Renal pelvis (tissue), 4 donors: ENCODE data around the gene SEL1L. TPM values are rescaled to one million over a fixed set of nuclear protein-coding genes. Genes with fewer than 3 reads are reported as not detected.
"Not testable (repeated sequence)": the region's sequence is repeated elsewhere in the genome, so short reads cannot be mapped to it uniquely, and the experiment has no call there.

Source experiments
- DNase-seq: peaks from one replicate; pipeline ENCODE4 v3.0.0-alpha.2; 2013
- polyA plus RNA-seq, 3 donors: library from polyadenylated mRNA; unstranded; fragments of 120-200 nt; gene quantifications; one replicate each; pipeline ENCODE4 v1.2.1, GENCODE V29; 2013; ENCODE audit not compliant: insufficient read length in 3 of 3

Gene SEL1L
- polyA plus RNA-seq, 3 donors = 69.6 to 92.5 (median 71.9) TPM

DNA sequence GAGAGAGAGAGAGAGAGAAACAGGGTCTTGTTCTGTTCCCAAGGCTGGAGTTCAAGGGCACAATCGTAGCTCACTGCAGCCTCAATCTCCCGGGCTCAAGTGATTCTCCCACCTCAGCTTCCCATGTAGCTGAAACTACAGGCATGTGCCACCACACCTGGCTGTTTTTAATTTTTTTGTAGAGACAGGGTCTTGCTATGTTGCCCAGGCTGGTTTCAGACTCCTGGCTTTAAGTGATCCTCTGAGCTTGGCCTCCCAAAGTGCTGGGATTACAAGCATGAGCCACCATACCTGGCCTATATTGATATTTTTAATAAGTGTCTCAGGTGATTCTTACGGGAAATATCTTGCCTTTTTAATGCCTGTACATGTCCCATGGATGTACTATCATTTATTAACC is 82.7 kb downstream of the SEL1L start:
- no peak for DNase-seq

DNA sequence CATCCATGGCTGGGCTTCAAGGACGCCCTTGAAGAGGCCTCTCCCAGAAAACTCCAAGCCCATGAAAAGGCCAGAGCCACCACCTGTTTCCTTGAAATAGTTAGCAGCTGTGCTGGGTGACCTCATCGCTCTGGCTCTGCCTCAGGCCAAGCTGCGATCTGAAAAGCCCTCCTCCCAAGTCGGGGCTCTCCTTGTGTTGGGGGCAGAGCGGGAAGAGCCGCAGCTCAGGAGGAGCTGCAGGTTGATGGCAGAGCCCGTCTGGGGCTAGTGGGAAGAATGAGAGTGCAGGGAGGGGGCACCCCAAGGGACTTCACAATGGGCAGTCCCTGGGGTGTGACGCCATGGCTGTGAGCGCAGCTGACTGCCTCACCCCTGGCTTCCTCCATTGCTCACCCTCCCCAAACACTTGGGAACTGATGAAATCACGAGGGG is 83.5 kb downstream of the SEL1L start:
- DNase-seq = no peak

DNA sequence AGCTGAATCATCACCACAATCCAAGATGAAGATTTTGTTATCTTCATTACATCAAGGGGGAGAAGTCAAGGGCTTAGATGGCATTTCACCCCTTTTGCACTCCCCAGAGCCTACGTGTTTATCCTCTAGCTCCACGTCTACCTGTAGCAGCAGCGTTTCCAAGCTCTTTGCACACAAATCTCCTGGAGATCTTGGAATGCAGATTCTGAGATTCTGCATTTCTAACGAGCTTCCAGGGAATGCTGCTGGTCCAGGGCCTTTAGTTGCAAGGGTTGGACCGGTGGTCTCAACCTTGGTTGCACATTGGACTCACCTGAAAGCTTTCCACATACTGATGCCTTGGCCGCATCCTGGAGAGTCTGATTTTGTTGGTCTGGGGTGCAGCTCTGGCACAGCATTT is 84.1 kb downstream of the SEL1L start:
- no peak for DNase-seq

DNA sequence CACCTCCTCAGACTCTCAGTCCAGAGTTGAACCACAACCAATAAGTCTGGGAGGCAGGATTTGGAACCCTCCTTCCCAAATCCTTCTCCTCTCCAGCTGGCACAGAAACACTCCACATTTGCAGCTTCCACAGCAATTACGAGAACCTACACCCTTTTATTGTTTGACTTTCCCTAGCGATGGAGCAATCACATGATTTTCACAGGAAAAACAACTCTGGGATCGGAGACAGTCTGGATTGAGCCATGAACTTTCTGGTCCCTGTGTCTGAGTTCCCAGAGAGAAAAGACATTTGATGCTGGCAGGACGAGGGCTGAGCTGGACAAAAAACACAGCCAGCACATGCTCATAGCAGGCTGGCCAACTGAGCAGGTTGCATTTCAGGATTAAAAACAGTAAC is 84.5 kb downstream of the SEL1L start:
- DNase-seq = no peak

DNA sequence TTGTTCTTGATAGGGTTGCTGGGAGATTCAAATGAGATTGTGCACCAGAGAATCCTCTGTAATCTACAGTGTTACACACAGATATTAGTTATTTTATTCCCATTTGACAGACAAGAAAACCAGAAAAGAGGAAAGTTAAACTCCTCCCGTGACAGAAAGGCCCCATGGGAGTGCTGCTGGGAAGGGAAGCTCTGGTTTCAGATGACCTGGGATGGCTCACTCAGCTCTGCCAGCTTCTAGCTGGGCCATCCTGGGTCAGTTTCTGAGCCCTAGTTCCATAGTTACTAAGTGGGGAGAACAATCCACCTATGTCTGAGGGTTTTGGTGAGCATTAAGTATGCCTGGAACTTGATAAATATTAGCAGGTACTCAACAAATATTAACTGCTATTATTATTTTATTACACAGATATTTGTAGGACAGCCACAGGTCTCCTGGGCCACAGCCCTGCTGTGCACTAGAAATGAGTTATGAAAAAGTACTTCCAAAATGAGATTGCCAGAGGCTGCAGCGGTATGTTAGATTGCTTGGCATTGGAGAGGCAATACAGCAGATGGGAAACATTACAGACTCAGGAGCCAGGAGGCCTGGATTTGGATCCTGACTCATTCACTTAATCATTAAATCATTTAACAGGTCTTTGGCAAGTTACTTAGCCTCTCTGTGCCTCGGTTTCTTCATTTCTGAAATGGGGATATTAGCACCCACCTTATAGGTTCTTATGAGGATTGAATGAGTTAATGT is 86.5 kb downstream of the SEL1L start:
- no peak for DNase-seq

DNA sequence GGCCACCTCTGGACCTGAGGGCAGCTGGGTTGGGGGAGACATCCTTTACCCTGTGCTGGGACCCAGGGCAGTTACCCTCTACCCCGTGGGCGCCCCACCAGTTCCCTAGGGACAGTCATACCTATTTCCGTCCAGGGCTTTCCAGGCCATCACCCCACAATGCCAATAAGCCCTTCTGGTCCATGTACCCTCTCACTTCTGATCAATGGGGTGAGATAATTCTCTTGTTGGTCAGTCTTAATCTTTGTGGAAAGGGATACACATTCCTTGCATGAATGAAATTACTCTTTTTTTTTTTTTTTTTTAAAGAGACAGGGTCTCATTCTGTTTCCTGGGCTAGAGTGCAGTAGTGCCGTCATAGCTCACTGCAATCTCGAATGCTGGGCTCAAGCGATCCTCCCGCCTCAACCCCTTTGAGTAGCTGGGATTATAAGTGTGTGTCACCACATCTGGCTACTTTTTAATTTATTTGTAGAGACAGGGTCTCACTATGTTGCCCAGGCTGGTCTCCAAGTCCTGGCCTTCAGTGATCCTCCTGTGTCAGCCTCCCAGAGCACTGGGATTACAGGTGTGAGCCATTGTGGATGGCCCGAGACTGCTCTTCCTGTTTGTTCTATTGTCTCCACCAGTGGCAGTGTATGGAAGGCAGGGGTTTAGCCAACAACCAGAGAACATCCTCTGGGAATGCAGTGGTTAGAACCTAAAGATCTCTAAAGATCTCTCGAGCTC is 87.2 kb downstream of the SEL1L start:
- DNase-seq = no peak

DNA sequence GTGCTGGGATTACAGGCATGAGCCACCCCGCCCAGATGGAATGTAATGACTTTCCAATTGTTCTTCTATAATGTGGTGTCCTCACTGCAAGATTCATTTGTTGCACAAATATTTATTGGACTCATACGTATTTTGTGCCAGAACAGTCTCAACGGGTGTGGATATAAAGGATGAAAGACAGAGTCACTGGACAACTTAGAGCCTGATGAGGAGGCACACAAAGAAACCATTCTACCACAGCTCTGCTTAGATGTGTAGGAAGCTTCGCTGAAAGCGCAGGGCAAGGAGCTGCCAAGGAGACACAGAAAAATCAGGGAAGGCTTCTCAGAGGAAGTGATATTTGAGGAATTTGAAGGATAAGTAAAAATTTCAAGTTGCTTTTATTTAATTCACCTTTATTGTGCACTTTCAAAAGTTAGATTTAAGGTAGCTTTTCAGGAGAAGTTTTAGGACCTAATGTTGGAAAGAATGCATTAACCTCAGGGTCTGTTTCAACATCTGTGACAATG is 92.0 kb downstream of the SEL1L start:
- DNase-seq = no peak

DNA sequence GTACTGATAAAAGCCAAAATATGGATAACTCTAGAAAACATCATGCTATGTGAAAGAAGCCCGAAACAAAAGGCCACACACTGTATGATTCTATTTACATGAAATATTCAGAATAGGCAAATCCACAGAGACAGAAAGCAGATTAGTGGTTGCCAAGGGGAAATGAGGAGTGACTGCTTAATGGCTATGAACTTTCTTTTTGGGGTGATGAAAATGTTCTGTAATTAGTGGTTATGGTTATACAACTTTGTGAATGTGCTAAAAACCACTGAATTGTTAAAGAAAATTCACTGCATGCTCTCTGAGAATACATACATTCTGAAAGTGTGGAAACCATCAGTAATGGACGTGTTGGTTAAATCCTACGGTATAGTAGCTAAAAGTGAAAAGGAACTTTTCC is 93.6 kb downstream of the SEL1L start:
- no peak for DNase-seq

DNA sequence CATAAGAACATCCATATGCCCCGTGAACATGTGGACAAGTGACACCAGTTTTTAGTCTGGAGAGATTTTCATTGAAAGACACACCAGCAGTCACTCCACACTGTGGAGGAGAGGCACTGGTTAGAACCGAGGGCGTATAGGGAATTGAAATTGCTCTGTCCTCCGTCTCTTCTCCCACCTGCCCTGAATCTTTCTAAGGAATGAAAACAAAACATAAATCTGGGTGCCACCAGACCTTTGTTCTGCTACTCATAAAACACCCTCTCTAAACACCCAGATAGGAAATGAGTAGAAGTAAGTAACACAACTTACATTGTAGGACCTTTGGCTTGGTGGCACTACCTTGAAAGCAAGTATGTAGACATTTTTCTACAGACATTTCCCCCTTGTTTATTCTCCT is 96.4 kb downstream of the SEL1L start:
- no peak for DNase-seq

DNA sequence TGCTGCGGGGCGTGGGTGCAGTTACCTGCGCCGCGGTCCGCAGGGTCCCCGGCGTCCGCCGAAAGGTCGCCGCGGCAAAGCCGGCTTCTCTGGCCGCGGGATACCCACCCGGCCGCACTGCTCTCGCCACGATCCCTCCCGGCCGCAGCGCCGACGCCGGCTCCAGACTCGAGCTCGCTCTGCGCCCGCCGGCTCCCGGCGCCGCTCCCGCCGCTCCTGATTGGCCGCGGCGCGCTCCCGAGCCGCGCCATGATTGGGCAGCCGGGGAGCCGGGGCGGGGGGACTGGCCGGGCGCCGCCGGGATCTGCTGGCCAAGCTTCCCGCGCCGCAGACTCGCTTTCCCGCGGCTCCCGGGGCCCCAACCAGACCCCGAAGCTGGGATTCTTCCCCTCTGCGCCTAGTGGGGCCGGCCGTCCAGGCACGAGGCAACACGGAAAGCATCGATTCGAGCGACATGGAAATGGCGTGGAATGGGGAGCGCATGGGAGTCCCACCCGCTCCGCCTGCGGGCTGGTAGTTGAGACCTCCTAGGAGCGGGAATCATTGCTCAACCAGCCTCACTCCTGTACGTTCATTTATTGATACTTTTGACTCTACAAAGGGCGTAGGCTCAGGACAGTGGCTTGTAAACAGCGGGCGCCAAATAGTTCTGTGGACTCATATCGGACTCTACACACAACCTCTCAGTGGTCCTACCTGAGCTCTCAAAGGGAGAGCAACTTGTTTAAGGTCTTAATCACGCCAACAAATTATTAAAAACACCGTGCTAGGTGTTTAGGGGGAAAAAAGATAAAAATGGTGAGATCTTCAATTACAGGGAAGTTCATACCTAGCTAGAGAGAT is 97.1 kb downstream of the SEL1L start:
- DNase-seq = peak; percentile 85

DNA sequence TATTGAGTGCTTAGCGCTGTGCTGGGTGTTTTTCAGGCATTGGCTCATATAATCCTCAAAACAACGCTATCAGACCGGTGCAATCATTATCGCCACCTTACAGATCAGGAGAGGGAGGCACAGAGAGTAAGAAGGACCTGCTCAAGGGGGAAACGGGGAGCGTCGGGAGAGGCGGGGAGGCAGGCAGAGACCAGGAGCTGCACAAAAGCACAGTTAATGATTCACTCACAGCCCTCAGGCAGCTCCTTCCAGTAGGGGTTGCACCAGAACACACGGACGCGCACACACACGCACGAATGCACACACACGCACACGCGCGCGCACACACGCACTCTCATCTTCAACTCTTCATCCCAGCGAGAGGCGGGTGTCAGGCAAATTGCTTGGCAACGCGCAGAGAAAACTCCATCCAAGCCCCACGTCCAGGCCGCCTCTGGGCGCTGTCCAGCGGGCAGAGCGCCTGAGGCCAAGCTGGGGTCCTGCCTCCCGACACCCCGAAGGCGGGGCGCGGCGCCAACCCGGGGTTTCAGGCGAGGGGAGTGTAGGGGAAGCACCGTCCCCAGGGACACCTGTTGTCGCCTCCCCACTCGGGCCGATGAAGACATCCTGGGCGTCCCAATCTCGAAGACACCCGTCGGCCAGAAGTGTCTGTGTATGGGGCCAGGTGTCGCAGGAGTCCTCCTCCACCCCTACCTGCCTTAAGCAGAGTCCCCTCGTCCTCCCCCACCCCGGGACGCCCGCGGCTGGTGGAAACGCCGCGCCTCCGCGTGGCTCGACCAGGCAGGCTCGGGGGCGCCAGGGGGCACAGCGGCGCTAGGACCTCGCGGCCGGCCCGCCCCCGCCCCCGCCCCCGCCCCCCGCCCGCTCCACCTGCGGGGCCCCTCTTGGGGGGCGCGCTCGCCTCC is 98.0 kb downstream of the SEL1L start:
- peak; percentile 80 for DNase-seq

DNA sequence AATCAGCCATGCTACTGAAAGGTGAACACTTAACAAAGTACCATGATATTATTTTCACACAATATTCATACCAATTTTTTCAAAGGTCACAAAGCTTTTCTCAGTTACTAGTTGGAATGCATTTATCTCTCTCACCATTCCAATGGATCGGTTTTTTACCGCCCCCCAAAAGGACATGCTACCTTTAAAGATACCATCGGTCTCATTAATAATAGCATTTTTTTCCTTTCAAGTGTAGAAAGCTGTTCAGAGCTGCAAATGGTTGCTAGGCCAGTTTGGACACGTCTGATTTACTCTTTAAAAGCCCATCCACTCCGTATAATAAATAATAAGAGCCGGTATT is 98.6 kb downstream of the SEL1L start:
- no peak for DNase-seq

DNA sequence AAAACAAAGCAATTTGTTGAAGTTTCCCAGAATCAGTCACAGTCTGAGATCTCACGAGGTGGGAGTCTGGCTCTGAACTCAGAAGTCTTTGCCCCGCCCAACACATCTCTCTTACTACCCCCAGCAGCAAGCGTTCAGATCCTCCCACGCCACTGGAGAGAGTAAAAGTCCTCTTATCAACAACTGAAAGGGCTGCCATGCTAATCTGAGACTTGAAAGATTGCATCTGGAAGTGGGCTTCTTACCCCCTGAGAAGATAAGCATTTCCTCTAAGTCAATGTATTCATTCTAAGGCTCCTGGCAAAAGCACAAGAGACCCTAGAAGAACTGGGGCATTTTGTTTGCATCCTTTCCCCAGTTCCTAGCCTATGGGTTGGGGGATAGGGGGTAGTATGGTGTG is 99.4 kb downstream of the SEL1L start:
- DNase-seq = no peak

DNA sequence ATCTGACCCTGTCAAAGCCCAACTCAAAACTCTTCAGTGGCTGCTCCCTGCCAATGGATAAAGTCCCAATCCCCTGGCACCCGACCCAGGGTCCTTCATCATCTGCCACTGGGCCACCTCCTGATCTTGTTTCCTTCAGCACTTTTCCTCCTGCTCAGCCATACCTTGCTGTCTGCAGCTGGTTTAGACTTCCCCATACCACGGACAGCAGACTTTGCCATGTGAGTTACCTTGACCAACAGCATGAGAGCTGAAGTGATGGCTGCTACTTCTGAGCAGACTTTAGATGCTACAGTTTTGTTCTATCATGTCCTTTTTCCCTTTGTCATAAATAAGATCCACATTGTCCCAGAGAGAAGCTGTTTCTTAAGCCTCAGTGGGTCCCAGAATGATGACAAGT is 100.3 kb downstream of the SEL1L start:
- no peak for DNase-seq

DNA sequence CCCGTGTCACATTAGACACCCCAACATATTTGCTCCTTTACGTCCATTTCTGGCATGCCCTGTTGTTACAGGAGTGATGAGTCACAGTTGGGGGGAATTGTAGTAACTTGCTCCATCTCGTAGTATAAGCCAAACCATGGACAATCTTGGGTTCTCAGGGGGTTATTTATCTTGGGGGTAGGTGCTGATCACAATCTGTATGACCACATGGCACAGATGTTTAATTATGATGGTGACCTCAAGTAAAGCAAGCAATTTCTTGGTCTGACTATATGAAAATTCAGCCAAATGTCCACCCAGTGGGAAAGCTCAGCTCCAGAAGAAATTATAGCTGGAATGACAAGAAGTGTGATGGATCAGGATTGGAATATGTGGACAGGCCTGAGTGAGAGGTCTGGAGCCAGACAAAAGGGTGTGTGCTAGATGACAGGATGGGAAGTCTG is 101.4 kb downstream of the SEL1L start:
- DNase-seq = no peak

DNA sequence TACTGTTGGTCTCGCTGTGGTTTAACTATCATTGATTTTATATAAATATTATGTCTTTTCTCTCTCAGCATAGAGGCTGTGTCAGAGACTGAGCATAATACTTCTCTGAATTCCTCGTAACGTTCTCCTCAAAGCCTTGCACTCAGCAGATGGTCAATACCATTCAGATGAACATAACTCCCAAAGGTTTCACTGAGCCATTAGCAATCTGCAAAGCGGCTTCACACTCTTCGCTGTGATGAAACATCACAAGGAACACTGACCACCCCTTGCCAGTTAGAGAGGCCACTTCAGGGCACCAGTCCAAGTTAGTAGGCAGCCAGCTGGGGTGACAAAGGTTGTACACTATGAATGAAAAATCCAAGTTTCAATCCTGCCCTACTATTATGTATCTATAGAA is 103.4 kb downstream of the SEL1L start:
- no peak for DNase-seq

DNA sequence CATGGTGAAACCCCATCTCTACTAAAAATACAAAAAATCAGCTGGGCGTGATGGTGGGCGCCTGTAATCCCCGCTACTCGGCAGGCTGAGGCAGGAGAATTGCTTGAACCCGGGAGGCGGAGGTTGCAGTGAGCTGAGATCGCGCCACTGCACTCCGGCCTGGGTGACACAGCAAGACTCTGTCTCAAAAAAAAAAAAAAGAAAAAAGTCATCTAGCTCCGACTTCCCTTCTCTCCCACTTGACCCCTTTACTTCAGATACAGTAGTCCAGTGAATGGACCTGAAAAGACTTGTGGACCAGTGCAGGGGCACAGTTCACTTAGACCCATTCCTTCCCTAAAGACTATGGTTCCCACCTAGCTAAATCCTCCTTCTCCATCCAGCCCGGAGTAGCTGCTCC is 103.9 kb downstream of the SEL1L start:
- DNase-seq = not testable (repeated sequence)

DNA sequence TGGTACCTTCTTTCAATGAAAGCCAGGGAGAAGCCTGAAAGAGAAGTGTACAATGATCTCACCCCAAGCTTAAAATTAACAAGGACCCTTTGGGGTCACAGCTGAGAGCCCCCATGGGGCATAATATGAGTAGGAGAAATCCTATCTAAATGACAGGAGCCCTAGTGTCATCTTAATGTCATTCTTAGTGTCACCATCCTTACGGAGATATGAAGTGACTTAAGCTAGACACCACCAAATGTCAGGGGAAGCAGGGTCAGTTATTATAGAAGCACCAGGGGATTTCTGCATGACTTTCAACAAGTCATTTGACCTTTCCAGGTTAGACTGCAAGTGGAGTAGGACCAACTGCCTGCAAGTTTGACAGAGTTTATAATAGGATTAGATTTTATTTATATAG is 104.6 kb downstream of the SEL1L start:
- no peak for DNase-seq

DNA sequence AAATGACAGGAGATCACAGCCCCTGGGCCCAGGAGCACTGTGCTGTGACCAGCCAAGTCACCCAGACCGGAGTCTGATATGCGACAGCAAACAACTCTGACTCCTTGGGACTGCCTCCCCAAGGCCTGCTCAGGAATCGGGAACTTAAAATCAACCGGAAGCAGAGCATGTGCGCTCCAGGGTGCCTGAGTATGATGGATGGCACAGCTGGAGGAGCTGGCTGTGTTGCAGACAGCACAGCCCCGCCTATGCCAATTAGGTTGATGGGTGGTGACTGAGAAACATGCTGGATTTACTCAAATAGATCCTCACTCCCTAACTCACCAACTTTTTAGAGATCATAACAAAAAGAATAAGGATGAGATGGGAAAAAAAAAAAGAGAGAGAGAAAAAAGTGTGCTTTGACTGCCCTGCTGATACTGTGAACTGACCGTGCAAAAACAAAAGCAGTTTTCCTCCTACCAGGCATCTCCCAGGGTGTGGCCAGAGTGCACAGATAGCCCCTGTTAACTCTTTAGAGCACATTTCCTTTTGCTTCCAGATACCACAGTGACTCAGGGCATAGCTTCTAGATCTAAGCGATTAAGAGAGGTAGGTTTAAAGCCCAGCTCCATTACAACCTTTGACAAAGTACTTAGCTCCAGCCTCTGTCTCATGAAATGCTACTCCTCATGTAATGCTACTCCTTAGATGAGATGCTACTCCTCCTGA is 106.2 kb downstream of the SEL1L start:
- DNase-seq = no peak

DNA sequence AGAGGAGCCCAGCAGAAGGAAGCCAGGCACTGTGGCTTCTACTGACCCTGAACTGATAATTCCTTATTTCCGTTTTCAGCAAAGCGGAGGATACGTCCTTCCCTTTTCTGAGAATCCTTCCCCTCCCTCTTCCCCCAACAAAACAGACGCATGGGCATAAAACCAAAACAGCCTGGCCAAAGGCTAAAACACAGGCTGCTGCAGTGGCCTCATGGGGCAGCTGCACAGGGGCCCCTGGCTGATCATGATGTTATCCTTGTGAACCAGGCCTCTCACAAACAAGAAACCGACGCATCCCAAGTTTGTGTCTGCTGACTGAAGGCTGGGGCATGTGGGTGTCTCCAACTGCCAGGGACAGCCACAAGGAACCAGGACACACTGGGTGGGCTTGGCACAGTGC is 110.1 kb downstream of the SEL1L start:
- DNase-seq = no peak
